ENCODE measurements around the gene RAB24.

The RAB24 gene

DNA sequence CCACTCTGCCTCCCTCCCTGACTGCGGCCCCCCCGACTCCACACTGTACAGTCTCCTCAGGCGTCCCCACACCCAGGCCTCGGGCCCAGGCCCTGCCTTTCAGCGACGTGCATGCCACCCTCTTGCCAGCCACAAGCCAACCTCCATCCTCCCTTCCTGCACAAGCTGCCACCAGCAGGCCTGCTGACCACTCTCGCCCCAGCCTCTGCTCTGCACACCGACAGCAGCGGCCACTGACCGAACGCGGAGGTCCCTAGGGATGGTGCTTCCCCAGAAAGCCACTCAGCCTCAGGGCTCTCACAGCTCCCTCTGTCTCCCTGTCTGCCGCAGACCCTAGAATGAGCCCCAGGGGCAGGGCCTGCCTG is 29.4 kb upstream of the RAB24 start:
- DNase-seq: no peak

DNA sequence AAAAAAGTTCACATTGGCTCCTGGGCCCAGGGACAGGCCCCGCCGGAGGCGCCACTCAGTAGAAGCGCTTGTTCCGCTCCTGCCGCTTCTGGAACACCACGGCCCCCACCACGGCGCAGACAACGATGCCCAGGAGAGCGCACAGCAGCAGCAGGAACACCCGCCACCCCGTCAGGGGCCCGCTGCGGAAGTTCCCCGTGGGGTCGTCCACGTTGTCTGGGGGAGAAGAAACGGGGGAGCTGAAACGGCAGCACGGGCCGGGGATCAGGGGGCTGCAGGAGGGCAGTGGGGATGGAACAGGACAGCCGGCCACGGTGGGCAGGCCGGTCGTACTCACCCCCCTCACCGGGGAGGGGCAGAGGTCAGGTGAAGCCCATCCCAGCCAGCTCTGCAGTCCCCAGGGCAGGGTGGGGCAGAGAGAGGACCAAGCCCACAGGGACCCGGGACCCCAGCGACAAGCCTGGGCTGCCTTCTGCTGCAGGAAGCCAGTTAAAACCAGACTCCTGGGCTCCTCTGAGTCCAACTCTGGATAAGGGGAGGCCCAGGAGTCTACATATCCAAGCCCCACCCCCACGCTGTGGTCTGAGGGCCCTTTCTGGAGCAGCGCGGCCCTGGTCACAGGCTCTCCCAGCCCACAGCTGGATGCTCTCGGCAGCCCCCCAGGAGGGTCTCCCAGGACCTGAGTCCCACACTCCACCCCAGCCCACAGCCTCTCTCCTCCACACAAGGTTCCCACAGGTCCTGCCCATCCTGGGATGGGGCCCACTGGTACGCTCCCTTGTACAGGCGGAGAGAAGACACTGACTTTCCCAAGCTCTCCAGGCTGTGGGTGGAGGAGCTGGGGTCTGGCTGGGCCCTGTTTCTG is 28.7 kb upstream of the RAB24 start:
- DNase-seq: no peak

DNA sequence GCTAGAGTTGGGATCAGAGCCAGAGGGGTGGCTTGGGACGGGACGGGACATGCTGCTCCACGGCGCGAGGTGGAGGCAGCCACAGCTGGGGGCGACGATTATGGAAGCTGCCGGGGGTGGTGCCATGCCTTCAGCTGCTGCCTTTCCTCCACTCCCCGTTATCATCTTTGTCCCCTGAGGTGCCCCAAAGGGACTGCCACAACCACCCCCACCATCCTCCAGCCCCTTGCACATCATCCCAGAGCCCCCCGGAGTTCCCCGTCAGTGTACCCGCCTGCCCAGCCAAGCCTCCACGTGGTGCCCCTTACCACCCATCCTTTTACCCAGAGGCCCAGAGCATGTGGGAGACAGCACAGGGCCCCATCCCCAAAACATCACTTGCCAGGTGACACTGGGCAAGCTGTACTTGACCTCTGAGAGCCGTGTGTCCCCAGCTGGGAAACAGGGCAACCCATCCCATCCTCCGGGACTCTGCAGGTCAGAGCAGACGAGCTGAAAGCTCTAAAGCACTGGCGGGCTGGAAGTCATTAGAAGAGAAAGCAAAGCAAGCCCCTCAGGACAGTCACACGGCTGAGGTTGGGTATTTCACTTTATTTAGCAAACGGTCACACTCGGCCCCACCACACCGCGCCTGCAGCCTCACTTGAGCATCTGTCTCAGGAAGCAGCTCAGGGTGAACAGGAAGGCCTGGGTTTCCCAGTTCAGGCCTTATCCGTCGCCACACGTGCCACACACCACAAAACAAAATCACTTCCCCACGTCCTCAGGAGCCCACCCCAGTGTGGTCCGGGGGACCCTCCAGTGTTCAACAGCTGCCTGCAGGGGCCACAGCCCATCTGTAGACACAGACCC is 27.7 kb upstream of the RAB24 start:
- DNase-seq: no peak

DNA sequence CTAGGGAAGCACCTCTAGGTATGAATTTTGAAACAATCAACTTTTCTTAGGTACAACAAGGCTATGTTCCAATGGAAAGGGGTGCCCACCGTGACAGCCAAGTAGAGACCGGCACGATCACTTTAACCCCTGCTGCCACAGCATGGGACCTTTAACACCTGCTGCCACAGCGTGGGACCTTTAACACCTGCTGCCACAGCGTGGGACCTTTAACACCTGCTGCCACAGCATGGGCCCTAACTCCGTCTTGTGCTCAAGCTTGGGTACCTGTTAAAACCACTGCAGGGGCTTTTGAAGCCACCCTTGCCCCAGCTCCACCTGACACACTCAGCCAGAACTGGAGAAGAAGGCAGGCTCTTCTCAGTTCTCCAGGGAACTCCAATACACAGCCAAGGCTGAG is 26.4 kb upstream of the RAB24 start:
- DNase-seq: no peak

DNA sequence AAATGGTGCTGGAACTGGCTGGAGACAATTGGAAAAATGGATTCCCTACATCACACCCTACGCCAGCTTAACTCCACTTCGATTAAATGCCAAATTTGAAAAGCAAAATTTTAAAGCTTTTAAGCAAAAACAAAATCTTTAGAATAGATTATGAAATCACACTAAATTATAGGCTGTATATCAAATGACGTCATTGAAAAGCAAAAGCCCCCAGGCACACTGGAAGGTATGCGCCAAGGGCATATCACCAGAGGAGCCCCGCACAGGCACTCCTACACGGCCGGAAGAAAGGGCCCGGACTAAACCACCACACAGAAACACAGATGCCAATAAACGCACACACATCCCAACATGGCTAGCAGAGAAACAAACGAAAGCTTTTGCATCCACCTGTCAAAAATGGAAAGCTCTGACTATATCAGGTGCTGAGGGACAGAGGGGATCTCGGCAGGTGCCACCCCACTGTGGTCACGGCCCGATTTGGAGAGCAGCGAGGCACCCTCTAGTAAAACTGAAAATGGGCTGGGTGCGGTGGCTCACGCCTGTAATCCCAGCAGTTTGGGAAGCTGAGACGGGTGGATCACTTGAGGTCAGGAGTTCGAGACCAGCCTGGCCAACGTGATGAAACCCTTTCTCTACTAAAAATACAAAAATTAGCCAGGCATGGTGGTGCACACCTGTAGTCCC is 25.2 kb upstream of the RAB24 start:
- no peak for DNase-seq

DNA sequence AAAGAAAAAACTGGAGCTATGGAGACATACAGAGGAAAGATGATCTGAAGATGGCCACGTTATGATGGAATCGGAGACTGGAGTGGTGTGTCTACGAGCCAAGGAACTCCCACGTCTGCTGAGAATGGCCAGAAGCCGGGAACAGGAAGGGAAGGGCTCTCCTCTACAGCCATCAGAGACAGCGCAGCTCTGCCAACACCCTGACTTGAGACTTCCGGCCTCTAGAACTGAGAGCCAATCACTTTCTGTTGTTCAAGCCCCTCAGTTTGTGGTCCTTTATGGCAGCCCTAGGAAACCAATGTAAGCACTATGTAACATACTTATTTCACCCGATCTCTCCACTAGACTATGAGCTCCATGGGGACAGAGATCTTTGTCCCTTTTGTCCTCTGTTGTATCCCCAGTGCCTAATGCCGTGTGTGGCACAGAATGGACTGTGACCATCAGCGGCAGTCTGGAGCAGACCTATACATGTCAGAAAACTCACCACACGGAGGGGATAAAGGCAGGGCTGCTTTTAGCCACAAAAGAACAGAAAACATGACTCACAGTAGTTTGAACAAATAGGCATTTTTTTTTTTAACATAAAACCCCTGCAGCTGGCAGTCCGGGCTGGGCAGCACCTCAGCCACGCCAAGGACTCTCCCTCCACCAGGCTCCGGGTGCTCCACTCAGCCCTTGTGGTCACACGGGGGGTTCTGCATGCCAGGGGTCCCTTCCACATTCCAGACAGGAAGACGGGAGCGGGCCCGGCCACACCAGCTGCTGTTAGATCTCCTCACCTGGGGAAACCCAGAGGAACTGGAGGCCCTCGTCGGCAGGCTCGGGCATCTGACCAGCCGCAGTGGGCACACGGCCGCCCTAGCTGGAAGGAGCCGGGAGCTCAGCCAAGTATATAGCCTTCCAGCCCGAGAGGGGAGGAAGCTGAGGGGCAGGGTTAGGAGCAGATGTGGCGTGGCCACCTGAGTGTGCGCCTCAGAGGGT is 24.3 kb upstream of the RAB24 start:
- no peak for DNase-seq

DNA sequence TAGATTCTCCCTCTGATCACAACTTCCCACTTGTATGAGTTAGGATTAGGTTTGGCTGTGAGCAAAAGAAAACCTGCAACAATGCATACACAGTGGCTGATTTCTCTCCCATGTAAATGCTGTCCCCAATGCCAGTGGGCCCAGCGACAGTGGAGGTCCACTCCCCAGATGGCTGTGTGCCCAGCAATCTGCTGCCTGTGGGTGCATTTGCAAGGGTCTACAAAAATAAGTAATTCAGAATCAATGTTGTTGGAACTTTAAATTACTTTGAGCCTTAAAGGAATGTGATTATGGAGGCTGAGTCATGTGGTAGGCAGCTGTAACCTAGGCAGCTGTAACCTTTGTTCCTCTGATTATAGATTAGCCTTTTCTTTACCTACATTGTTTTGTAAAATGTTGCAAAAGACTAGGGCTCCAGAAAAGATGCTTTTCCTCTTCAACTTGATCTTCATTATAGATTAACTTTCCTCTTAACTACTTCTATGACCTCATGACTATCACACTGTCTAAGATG is 22.4 kb upstream of the RAB24 start:
- DNase-seq: no peak

DNA sequence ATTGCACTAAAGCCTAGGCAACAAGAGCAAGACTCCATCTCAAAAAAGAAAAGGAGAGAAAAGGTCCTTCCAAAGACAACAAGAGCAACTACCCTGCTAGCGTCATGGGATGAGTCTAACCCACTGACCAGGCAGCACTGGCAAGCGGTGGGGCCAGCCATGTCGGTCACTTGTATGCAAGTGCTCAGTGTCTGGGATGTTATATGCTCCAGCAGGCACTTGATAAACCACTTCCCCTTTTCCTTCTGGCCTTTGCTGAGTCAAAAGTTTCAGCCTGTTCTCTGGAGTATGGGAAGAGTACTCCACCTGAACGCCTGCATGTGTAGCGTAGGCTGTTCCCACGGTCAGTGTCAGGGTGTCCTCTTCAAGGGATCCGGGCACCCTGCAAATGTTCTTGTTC is 17.4 kb upstream of the RAB24 start:
- no peak for DNase-seq

DNA sequence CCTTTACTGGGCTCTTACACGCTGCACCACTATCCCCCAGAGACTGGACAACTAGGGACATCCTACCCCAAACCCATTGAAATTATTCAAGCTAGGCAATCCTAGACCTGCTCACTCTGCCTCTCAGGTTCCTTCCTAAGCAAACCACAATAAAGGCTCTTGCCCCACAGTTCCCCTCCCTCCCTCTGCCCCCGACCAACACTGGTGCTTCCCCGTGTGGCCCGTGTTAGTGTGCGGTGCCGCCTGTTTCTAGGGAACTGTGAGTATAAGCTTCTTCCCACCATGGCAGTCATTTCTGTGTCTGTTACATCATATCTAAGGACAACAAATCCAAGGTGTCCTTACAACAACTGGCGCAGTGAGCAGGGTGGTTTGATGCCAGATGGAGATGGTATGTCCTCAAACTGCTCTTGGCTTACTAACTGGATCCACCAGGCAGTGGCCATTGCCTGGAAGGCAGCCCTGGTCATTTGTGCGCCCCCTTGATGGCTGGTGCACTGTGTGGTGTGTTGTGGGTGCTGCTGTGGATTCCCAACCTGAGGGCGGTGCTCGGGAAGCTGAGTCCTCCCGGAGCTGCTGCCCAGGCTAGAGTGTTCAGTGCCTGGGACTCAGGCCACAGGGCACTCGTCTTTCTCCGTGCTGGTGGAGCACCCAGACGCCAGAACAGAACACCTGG is 16.5 kb upstream of the RAB24 start:
- DNase-seq: no peak

DNA sequence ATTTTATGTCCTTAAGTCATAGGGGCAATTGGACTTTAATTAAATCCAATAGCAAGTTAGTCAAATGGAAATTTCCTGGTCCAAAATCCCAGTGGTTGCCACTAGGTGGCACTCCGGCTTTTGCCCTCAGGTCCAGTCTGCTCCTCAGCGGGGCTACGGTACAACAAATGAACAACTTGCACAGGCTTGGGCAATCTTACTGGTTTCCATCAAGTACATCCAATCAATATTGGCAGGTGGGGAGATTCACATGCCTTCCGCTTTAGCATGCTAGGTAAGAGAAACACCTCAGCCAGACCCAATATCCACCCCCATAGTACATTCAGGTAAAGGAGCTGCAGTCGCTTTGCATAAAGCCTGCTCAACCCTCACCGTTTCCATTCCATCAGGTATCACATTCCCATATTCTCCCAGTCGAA is 14.4 kb upstream of the RAB24 start:
- DNase-seq: no peak

DNA sequence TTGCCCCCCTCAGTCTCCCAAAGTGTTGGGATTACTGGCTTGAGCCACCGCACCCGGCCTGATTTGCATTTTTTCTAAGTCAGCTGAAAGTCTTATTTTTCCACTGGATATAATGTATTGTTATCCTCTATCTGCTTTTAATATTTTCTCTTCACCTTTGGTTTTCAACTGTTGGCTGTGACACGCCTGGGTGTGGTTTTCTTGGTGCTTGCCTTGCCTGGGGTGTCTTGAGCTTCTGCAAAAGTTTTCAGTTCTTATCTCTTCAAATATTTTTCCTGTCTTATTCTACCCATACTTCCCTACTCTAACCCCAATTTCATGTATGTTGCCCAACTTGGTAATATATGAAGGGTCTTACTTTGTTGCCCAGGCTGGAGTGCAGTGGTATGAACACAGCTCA is 12.5 kb upstream of the RAB24 start:
- DNase-seq: no peak

DNA sequence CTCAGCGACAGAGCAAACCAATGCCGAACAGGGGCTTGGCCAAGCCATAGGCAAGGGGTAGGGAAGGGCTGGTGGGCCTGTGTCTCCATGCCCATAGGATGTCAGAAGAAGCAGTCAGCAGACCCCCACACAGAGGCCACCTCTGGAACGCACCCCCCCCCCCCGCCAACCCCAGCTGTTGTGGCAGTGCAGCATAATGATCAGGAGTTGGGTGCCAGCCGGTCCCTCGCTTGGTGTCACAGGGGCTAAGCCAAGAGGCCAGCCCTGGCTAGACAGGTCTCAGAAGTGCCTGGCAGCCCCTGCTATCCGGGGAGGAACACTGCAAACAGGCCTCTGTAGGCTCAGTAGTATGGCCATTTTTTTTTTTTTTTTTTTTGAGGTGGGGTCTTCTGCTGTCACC is 11.9 kb upstream of the RAB24 start:
- no peak for DNase-seq

DNA sequence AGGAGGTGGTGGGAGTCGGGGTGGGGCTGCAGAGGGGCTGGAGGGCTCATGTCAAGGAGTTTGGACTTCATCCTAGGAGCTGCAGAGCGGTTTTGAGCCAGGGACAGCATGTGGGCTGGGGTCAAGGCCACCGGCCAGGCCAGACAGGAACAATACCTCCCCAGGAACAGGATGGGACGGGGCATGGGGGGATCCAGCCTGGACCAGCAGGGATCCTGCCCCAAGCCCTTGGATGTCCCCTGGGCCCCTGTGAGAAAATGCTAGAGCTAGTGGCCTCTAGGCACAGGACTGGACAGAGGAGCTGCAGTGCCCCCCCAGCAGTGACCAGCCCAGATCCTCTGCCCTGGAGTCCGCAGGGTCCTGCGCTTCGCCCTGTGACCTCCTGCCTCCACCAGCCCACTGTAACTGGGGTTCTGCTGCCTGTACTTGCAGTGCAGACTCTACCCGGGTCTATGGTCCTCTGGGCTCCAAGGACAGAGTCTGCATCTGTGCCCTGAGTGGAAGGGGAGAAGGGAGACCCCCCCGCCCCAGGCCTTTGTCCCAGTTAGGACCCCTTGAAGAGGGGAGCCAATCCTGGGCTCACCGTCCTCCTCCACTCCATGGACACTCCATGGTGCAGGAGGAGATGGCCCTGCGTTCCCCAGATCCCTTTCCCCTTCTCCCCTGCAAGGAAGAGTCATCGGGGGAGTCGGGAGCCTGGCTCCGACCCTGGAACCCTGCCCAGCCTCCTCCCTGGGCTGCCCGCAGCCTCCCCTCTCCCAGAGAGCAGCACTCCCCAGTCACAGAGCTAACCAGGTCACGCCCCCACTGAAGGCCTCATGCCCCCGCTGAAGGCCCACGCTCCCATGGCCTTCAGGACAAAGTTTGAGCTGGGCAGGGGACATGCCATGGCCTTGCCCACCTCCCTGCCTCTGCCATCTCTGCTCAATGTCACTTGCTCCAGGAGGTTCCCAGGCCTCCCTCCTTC is 11.1 kb upstream of the RAB24 start:
- DNase-seq: no peak

DNA sequence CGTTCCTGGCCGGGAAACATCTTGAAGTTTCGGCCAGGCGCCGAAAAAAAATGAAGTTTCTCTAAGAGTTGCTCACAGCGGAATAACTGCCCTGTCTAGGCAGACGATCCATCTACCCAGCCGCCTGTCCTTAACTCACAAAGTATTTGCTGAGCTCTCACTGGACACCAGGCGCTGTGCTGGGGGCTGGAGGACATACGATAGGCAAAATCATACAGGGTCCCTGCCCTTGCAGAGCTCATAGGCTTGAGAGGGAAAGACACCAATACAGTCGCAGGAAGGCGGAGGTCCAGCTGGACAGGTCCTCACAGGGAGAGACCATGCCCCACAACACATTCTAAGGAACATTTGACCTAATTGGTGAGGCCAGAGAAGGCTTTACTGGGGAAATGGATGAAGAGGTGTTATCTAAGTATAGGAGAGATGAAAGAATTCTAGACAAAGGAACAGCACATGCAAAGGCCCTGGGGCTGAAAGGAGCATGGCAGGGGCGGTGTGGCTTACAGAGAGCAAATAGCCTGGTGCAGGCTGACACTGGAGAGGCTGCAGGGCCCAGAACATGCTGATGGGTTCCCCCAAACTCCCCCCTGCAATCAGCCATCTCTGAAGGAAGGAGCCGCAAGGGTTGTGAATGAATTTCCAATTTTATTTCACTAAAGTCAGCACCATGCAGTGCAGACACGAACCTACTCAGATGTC is 10.2 kb upstream of the RAB24 start:
- DNase-seq: no peak

DNA sequence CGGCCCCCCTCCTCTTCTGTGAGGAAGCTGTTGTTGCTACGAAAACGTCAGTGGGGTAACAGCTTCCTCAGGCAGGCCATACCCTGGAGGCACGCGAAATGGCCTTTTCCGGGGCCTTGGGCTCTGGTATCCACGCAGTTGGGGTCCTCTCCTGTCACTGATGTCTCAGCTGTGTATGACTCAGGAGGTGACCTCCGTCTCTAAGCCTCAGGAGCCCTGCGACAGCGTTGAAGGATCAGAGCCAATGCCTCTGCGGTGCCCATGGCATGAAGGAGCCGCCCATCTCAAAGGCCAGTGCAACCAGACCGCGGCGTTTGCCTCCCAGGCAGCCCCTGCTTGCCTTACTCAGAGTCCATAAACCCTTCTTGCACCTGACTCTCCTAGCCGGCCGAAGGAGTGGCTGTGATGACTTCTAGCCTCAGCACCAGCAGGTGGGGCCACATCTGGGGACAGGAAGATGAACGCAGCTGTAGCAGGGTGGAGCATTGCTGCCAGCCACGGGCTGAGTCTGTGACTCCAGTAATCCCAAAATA is 9.2 kb upstream of the RAB24 start:
- no peak for DNase-seq

DNA sequence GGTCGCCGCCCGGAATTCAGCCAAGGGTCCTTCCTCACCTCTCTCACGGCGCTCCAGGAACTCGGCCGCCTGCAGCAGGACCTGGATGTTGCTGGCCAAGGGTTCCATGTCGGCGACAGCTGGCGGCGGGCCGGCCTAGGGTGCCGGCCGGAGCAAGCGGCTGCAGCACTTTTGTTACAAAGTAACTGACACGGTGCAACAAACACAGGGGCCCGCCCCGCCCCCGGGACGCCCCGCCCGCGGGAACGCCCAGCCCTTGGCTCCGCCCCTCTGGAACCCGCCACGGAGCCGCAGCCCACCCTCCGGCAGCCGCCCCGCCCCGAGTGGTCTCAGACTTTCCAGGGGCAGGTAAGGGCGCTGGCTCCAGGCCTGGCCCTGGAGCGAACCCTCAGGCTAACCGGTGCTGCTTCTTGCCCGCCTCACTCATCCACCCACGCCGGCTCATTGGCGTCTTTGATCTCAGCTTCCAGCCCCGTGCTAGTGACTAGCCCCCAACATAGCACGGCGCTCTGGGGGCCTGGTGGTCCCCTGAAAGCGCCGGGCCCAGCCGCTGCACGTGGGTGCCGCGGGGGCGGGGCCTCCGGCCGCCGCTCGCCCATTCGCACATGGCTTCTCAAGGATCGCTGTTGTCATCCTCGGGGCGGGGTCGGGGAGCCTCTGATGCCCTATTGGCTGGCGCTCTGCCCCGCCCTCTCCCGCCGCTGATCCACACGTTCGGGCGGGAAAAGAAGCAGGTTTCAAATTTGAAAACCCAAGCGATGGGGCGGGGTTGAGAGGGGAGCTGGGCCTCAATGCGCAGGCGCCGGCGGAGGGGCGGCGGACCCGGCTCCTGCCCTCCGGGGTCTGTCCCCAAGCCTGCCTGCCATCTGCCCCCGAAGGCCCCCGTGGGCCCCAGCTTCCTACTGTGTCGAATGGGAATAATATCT is 8.5 kb upstream of the RAB24 start, which contains the start of gene MXD3:
Gene MXD3 (minus strand): TSS at position 176 of the 926 bp plus-strand sequence. CDS start 68 bp downstream, at position 108.
- DNase-seq: peak; percentile 81

DNA sequence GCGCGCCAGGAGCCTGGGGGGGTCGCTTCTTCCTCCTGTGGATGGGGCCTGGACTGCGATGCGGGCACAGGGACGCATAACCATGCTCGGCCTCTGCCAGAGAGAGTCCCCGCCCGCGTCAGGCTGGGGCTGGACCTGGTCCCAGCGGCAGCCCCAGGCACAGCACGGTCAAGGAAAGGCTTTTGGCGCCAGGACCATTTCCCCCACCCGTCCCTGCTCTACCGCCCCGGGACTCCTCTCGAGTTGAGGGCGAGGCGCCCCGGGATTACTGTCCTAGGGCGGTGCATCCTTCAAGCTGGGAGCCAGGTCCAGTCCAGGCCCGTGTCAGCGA is 7.8 kb upstream of the RAB24 start:
- DNase-seq: no peak

DNA sequence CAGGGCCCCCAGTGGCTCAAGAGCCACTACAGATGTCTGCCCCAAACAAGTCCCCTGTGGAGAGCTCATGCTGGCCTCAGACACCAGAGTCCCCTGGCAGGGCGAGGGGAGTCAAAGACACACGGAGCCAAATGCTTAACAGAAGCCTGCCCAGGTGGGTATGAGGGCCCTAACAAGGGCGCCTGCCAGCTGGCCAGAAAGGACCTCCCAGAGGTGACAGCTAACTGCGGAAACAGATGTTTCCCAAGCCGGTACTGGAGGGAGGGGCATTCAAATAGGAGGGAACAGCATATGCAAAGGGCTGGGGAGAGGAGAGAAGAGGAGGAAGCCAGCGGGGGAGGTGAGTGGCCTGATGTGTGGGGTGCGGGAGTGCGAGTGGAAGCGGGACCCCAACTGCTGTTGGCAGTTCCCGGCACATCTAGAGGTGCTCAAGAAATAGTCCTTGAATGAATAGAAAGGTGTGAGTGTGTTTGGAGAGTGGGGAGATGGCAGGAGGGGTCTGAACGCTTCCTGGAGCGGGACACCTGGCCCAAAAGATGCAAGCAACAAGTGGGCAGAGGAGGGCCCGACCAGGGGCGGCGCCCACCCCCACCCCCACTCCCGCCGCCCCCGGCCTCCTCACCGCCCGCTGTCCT is 7.4 kb upstream of the RAB24 start:
- DNase-seq: no peak
